Panc1 (cell line): Measurements from ENCODE around the gene ENOX2. TPM values are rescaled to one million over a fixed set of nuclear protein-coding genes. Genes with fewer than 3 reads are reported as not detected.
"Not testable (repeated sequence)": the region's sequence is repeated elsewhere in the genome, so short reads cannot be mapped to it uniquely, and the experiment has no call there.

Experiments used
- ATAC-seq: fragments of 200-7000 bp; cut with Tn5 transposase; 2 replicates; pipeline ENCODE4 v1.9.1; 2020; ENCODE audit warnings: mild to moderate bottlenecking, moderate library complexity
- BruUV-seq: library from RNA; stranded (reverse); fragments of 400-500 nt; replicated peaks from 2 replicates; lab custom pipeline; 2021; lab: Mats Ljungman, UMichigan
- CTCF ChIA-PET: fragments of 300-600 bp; sonication (Branson Sonifier 250); formaldehyde crosslinking; loops from one replicate; lab custom pipeline; 2022; ENCODE audit warnings: antibody characterized with exemption; lab: Charles Lee
- POLR2A ChIA-PET: fragments of 300-600 bp; sonication (Branson Sonifier 250); formaldehyde crosslinking; loops from one replicate; lab custom pipeline; 2022; ENCODE audit warnings: antibody characterized with exemption; lab: Charles Lee
- DNase-seq: peaks from one replicate; pipeline ENCODE4 v3.0.0-alpha.2; 2010; ENCODE audit warnings: low read depth, low spot score
- H3K27ac ChIP-seq: 2 replicates; pipeline ENCODE4 v1.5.1; 2011; ENCODE audit warnings: mild to moderate bottlenecking, low read length, inconsistent platforms
- H3K27me3 ChIP-seq: fragments of 200-500 bp; sonication (Bioruptor generic); 2 replicates; pipeline ENCODE4 v1.6.0; 2014; ENCODE audit warnings: low read length, inconsistent platforms; ENCODE audit not compliant: control insufficient read depth, insufficient read depth
- H3K36me3 ChIP-seq: fragments of 200-500 bp; sonication (Bioruptor generic); 2 replicates; pipeline ENCODE4 v1.5.1; 2014; ENCODE audit warnings: inconsistent platforms, mild to moderate bottlenecking, low read length, moderate library complexity; ENCODE audit not compliant: control insufficient read depth, insufficient read depth
- H3K4me1 ChIP-seq: 2 replicates; pipeline ENCODE4 v1.5.1; 2011; ENCODE audit warnings: inconsistent platforms, mild to moderate bottlenecking, low read length, moderate library complexity; ENCODE audit not compliant: control insufficient read depth, insufficient read depth
- H3K4me3 ChIP-seq, 2 experiments: 2 replicates each; pipeline ENCODE4 v1.5.1; 2011 to 2012; ENCODE audit warnings: low read depth in 2 of 2, low read length in 2 of 2, mild to moderate bottlenecking in 2 of 2, inconsistent platforms in 1 of 2, moderate library complexity in 1 of 2
- H3K9me3 ChIP-seq: fragments of 200-500 bp; sonication (Bioruptor generic); 2 replicates; pipeline ENCODE4 v1.5.1; 2014; ENCODE audit warnings: low read depth, mild to moderate bottlenecking, inconsistent platforms, low read length, moderate library complexity; ENCODE audit not compliant: control insufficient read depth, insufficient read depth
- CTCF ChIP-seq: fragments of 450-650 bp; IDR thresholded peaks from 2 replicates; pipeline ENCODE4 v1.5.1; 2017; ENCODE audit warnings: mild to moderate bottlenecking
- POLR2AphosphoS5 ChIP-seq: IDR thresholded peaks from 2 replicates; pipeline ENCODE4 v1.6.1; 2012; ENCODE audit warnings: mild to moderate bottlenecking, low read depth, low read length, moderate library complexity
- REST ChIP-seq, 2 experiments: IDR thresholded peaks; 2 replicates each; pipeline ENCODE4 v1.6.1; 2011 to 2012; ENCODE audit warnings: low read depth in 2 of 2, control low read depth in 1 of 2, low read length in 1 of 2, mild to moderate bottlenecking in 1 of 2, moderate library complexity in 1 of 2; ENCODE audit not compliant: insufficient read depth in 1 of 2
- SIN3A ChIP-seq: IDR thresholded peaks from 2 replicates; pipeline ENCODE4 v1.6.1; 2012; ENCODE audit warnings: low read depth, mild to moderate bottlenecking, low read length, moderate library complexity, borderline replicate concordance; ENCODE audit not compliant: insufficient read depth
- TCF7L2 ChIP-seq: IDR thresholded peaks from 2 replicates; pipeline ENCODE4 v1.6.1; 2011; ENCODE audit warnings: mild to moderate bottlenecking, low read depth, low read length, inconsistent platforms
- in situ Hi-C: cut with HindIII; loops from 2 replicates; pipeline ENCODE4 v1.10.0; 2016; ENCODE audit warnings: low sequenced_read_pairs, low pct_unique_long_range_greater_than_20kb
- intact Hi-C: fragments of 100-400 bp; cut with micrococcal nuclease; formaldehyde crosslinking; loops from one replicate; pipeline ENCODE4 v1.10.0; 2022; ENCODE audit not compliant: unreplicated experiment
- total RNA-seq: library from RNA; stranded (reverse); gene quantifications from one replicate; pipeline ENCODE4 v1.2.1, GENCODE V29; 2021; ENCODE audit not compliant: unreplicated experiment

ENOX2 gene
- total RNA-seq, 1 experiment from 2014 or later, result 12.4 TPM

DNA sequence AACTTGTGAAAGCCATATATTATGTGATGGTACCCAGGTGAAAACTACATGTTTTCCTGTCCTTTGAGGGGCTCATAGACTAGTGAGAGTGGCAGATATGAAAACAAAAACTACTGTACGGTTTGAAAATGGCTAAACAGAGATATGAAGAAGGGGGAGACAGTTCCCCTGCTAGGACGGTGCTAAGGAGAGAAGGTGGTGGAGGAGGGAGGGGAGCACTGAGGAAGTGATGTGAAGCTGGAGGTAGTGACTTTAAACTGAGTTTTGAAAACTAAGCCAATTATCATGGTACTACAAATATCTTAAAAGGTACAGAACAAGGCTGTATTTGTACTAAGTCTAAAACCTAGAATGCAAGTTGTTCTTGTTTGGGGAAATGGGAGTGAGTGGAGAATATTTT is 188.3 kb downstream of the ENOX2 start:
- TF ChIP-seq SIN3A (no peak), REST (IDR thresholded peaks at IDR 0.05; ENCODE audit: insufficient read depth in 1 of 2, low read depth in 2 of 2, low read length in 1 of 2) (no peak), TCF7L2 (no peak), POLR2AphosphoS5 (no peak), CTCF (no peak)
- Histone ChIP-seq H3K27me3 (no peaks in the 10 kb centered on the region), H3K36me3 (no peaks in the 10 kb centered on the region), H3K9me3 (no peaks in the 10 kb centered on the region), H3K4me3 (no peak overlapping the region), H3K27ac (no peak overlapping the region), H3K4me1 (no peaks in the 10 kb centered on the region)
- DNase-seq (no peak), ATAC-seq (no peak)
- no TSS peak for BruUV-seq
- in situ Hi-C loops (no loop called here), intact Hi-C loops (no loop called here)
- POLR2A ChIA-PET, result no interaction called here
- CTCF ChIA-PET, result no interaction called here

DNA sequence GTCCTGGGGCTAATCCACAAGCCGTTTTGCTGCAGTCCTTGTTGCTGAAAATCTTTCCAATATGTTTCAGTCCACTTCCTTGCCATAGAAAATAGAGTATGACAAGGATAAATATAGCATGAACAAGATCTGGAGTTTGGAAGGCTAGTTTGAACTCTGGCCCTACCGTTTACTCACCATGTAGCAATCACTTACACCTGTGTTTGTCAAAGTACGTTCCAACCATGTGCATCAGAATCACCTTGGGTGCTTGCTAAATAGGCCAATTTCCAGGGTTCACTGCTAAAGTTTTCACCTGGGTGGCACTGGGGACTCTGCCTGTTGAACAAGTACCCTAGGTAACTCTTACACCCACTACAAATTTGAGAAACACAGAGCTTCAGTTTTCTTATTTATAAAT is 188.9 kb downstream of the ENOX2 start:
- ChIA-PET CTCF (no interaction called here), POLR2A (no interaction called here)
- Histone ChIP-seq H3K27me3 (no peaks in the 10 kb centered on the region), H3K9me3 (no peaks in the 10 kb centered on the region), H3K4me1 (no peaks in the 10 kb centered on the region), H3K36me3 (no peaks in the 10 kb centered on the region), H3K27ac (no peak overlapping the region), H3K4me3 (no peak overlapping the region)
- in situ Hi-C loops (no loop called here), intact Hi-C loops (no loop called here)
- TF ChIP-seq TCF7L2, result no peak
- no peak for TF ChIP-seq REST (IDR thresholded peaks at IDR 0.05; ENCODE audit: insufficient read depth in 1 of 2, low read depth in 2 of 2, low read length in 1 of 2)
- no peak for TF ChIP-seq SIN3A
- TF ChIP-seq POLR2AphosphoS5, result no peak
- TF ChIP-seq CTCF, result no peak
- no peak for ATAC-seq
- DNase-seq, result no peak
- BruUV-seq, result no TSS peak

DNA sequence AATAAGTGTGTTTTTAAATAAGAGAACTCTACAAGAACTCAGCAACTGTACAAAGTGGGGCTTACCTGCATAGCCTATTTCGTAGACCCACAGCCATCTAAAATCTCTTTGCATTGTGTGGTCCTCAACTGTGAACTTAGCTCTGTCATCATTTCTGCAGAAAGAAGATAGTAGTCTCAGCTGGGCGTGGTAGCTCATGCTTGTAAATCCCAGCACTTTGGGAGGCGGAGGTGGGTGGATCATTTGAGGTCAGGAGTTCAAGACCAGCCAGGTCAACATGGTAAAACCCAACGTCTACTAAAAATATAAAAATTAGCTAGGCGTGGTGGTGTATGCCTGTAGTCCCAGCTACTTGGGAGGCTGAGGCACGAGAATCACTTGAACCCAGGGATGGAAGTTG is 193.8 kb downstream of the ENOX2 start:
- intact Hi-C loops, H3K27me3 ChIP-seq, H3K27ac ChIP-seq, in situ Hi-C loops, H3K36me3 ChIP-seq, BruUV-seq, CTCF ChIA-PET, H3K9me3 ChIP-seq, DNase-seq, POLR2A ChIA-PET, H3K4me1 ChIP-seq, H3K4me3 ChIP-seq, ATAC-seq: not testable (repeated sequence)
